HCT116 (cell line): ENCODE measurements around the gene SND1. TPM values are rescaled to one million over a fixed set of nuclear protein-coding genes. Genes with fewer than 3 reads are reported as not detected.

Experiments used
- ATAC-seq: fragments of 200-7000 bp; cut with Tn5 transposase; 2 replicates; pipeline ENCODE4 v1.9.1; 2020; ENCODE audit warnings: mild to moderate bottlenecking, moderate library complexity
- BruUV-seq: library from RNA; stranded (reverse); fragments of 400-500 nt; replicated peaks from 2 replicates; lab custom pipeline; 2021; lab: Mats Ljungman, UMichigan
- CTCF ChIA-PET: fragments of 300-600 bp; sonication (Branson Sonifier 250); formaldehyde crosslinking; loops from one replicate; lab custom pipeline; 2021; ENCODE audit warnings: antibody characterized with exemption; lab: Charles Lee
- POLR2A ChIA-PET: fragments of 300-600, 350-600 bp; sonication (Branson Sonifier 250); formaldehyde crosslinking; loops from one replicate; lab custom pipeline; 2021; ENCODE audit warnings: antibody characterized with exemption; lab: Charles Lee
- RAD21 ChIA-PET, 2 experiments: fragments of 300-600 bp; sonication (Branson Sonifier 250); formaldehyde crosslinking; loops; one replicate each; lab custom pipeline; 2023; ENCODE audit warnings: low total read pairs in 2 of 2; ENCODE audit not compliant: uncharacterized antibody in 2 of 2, unreplicated experiment in 2 of 2, low non-redundant PET in 1 of 2; lab: Charles Lee
- DNase-seq: peaks from one replicate; pipeline ENCODE4 v3.0.0-alpha.2; 2010; ENCODE audit warnings: low read depth, low spot score
- H2AFZ ChIP-seq: fragments of 200-600 bp; shearing (Covaris generic), sonication (generic); 2 replicates; pipeline ENCODE4 v1.6.1; 2017; ENCODE audit warnings: low read depth, mixed run types, mixed read lengths, antibody characterized with exemption, low read length; ENCODE audit not compliant: poor library complexity, severe bottlenecking
- H3K27ac ChIP-seq: 2 replicates; pipeline ENCODE4 v1.5.1; 2012; ENCODE audit warnings: low read depth, low read length
- H3K27me3 ChIP-seq: fragments of 200-600 bp; sonication (generic); 2 replicates; pipeline ENCODE4 v1.6.1; 2016; ENCODE audit warnings: mixed run types, low read length, mixed read lengths; ENCODE audit not compliant: insufficient read depth
- H3K36me3 ChIP-seq, 2 experiments: fragments of 200-500 bp in 1 of 2; fragments of 200-600 bp in 1 of 2; sonication (Bioruptor generic) in 1 of 2; sonication (generic) in 1 of 2; 2 replicates each; pipeline versions ENCODE4 v1.5.1 to v1.6.1; 2014 to 2016; ENCODE audit warnings: low read length in 2 of 2, inconsistent platforms in 1 of 2, mixed read lengths in 1 of 2, mixed run types in 1 of 2; ENCODE audit not compliant: insufficient read depth in 2 of 2, control insufficient read depth in 1 of 2
- H3K4me1 ChIP-seq, 2 experiments: fragments of 200-600 bp in 1 of 2; sonication (generic) in 1 of 2; 2 replicates each; pipeline versions ENCODE4 v1.5.1 to v1.6.1; 2012 to 2017; ENCODE audit warnings: low read length in 2 of 2, inconsistent platforms in 1 of 2, mild to moderate bottlenecking in 1 of 2, mixed read lengths in 1 of 2, mixed run types in 1 of 2, moderate library complexity in 1 of 2; ENCODE audit not compliant: insufficient read depth in 2 of 2, control insufficient read depth in 1 of 2
- H3K4me2 ChIP-seq: fragments of 200-600 bp; sonication (generic); 2 replicates; pipeline ENCODE4 v1.6.1; 2017; ENCODE audit warnings: mixed run types, low read length, mixed read lengths
- H3K4me3 ChIP-seq, 2 experiments: fragments of 200-600 bp in 1 of 2; sonication (generic) in 1 of 2; replicated peaks in 1 of 2; 2 replicates each; pipeline ENCODE4 v1.5.1; 2011 to 2016; ENCODE audit warnings: low read length in 2 of 2, control low read depth in 1 of 2, low read depth in 1 of 2, mild to moderate bottlenecking in 1 of 2, mixed read lengths in 1 of 2, mixed run types in 1 of 2
- H3K79me2 ChIP-seq: fragments of 200-600 bp; sonication (generic); 2 replicates; pipeline ENCODE4 v1.6.1; 2017; ENCODE audit warnings: mild to moderate bottlenecking, mixed run types, low read length, moderate library complexity, mixed read lengths; ENCODE audit not compliant: insufficient read depth
- H3K9ac ChIP-seq: fragments of 200-600 bp; sonication (generic); 2 replicates; pipeline ENCODE4 v1.6.1; 2016; ENCODE audit warnings: low read length, mixed read lengths
- H3K9me2 ChIP-seq: fragments of 200-600 bp; sonication (generic), shearing (Covaris generic); 2 replicates; pipeline ENCODE4 v1.6.1; 2017; ENCODE audit warnings: mixed run types, mild to moderate bottlenecking, moderate library complexity; ENCODE audit not compliant: insufficient read depth
- H3K9me3 ChIP-seq, 2 experiments: fragments of 200-500 bp in 1 of 2; fragments of 200-600 bp in 1 of 2; sonication (Bioruptor generic) in 1 of 2; sonication (generic) in 1 of 2; 2 replicates each; pipeline ENCODE4 v1.6.1; 2014 to 2017; ENCODE audit warnings: low read length in 2 of 2, mixed read lengths in 2 of 2, inconsistent platforms in 1 of 2, low read depth in 1 of 2, mild to moderate bottlenecking in 1 of 2, mixed run types in 1 of 2, moderate library complexity in 1 of 2; ENCODE audit not compliant: control insufficient read depth in 1 of 2, insufficient read depth in 1 of 2
- H4K20me1 ChIP-seq: fragments of 200-600 bp; sonication (generic), shearing (Covaris generic); 2 replicates; pipeline ENCODE4 v1.6.1; 2017; ENCODE audit warnings: mixed run types, mild to moderate bottlenecking, moderate library complexity; ENCODE audit not compliant: insufficient read depth
- CBX3 ChIP-seq: IDR thresholded peaks from 2 replicates; pipeline ENCODE4 v1.6.1; 2012; ENCODE audit warnings: low read depth
- EGR1 ChIP-seq: IDR thresholded peaks from 2 replicates; pipeline ENCODE4 v1.6.1; 2012; ENCODE audit warnings: low read depth
- EZH2phosphoT487 ChIP-seq: fragments of 200-600 bp; IDR thresholded peaks from 2 replicates; pipeline ENCODE4 v1.6.1; 2018; ENCODE audit warnings: antibody characterized with exemption, borderline replicate concordance
- FOSL1 ChIP-seq: IDR thresholded peaks from 2 replicates; pipeline ENCODE4 v1.6.1; 2012; ENCODE audit warnings: low read depth
- JUND ChIP-seq: IDR thresholded peaks from 2 replicates; pipeline ENCODE4 v1.6.1; 2012
- MAX ChIP-seq: IDR thresholded peaks from 2 replicates; pipeline ENCODE4 v1.6.1; 2012
- POLR2A ChIP-seq: IDR thresholded peaks from 2 replicates; pipeline ENCODE4 v1.7.0; 2011; ENCODE audit warnings: borderline replicate concordance; ENCODE audit not compliant: insufficient read depth, insufficient read length; ENCODE audit errors: extremely low read depth
- POLR2AphosphoS5 ChIP-seq: IDR thresholded peaks from 2 replicates; pipeline ENCODE4 v1.6.1; 2011; ENCODE audit warnings: mild to moderate bottlenecking, low read depth, low read length, moderate library complexity
- RAD21 ChIP-seq: IDR thresholded peaks from 2 replicates; pipeline ENCODE4 v1.6.1; 2012; ENCODE audit warnings: low read depth, mild to moderate bottlenecking
- REST ChIP-seq: IDR thresholded peaks from 2 replicates; pipeline ENCODE4 v1.6.1; 2012; ENCODE audit warnings: low read depth
- SIN3A ChIP-seq: IDR thresholded peaks from 2 replicates; pipeline ENCODE4 v1.6.1; 2012; ENCODE audit warnings: low read depth
- SP1 ChIP-seq: IDR thresholded peaks from 2 replicates; pipeline ENCODE4 v1.6.1; 2012; ENCODE audit warnings: low read depth
- TCF7L2 ChIP-seq: IDR thresholded peaks from 2 replicates; pipeline ENCODE4 v1.7.0; 2011; ENCODE audit warnings: borderline replicate concordance, inconsistent platforms; ENCODE audit not compliant: insufficient read depth, insufficient read length; ENCODE audit errors: extremely low read depth
- YY1 ChIP-seq: IDR thresholded peaks from 2 replicates; pipeline ENCODE4 v1.6.1; 2011; ENCODE audit warnings: low read length, low read depth, moderate library complexity, mild to moderate bottlenecking; ENCODE audit not compliant: insufficient replicate concordance; ENCODE audit errors: extremely low read depth
- ZFX ChIP-seq: fragments of 450-650 bp; IDR thresholded peaks from 2 replicates; pipeline ENCODE4 v1.6.1; 2017
- intact Hi-C: fragments of 100-400 bp; cut with micrococcal nuclease; formaldehyde crosslinking; loops from 2 replicates; pipeline ENCODE4 v1.10.0; 2022
- total RNA-seq: library from RNA; stranded (reverse); gene quantifications from one replicate; pipeline ENCODE4 v1.2.1, GENCODE V29; 2021; ENCODE audit not compliant: unreplicated experiment
- TF ChIP-seq, protein P1 (sequence below): IDR thresholded peaks from 2 replicates; pipeline ENCODE4 v1.6.1; 2012

SND1 gene
- total RNA-seq, 1 experiment from 2014 or later, result 169 TPM

DNA sequence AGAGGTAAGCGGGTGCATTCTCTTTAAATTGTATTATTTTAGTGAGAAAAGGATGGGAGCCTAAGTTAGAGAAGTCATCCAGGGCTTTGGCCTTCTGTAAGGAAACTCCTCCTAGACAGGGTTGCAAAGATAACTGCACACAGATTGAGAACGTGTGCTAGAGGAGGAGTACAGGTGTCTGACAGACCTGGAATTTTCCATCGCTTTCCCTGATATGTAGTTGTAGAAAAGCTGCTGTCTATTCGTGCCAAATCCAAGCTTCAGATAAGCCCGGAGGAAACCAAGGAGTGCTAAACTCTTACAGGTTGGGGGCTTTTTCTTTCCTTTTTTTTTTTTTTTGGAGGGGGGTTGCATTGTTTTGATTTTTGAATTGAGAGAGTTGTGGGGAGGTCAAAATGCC is 356.1 kb downstream of the SND1 start:
- H3K36me3 ChIP-seq, result no peaks in the 10 kb centered on the region
- H3K4me1 ChIP-seq, result no peaks in the 10 kb centered on the region
- no peak overlapping the region for H3K4me3 ChIP-seq
- peaks cover 5% of the 10 kb centered on the region; the same call in 1 of the 2 replicates for H3K79me2 ChIP-seq
- BruUV-seq, result no TSS peak
- no peak overlapping the region for H3K4me2 ChIP-seq
- no peaks in the 10 kb centered on the region for H3K9me2 ChIP-seq
- TF ChIP-seq SIN3A (no peak), SP1 (no peak), POLR2A (no peak), ZFX (no peak), TCF7L2 (no peak), YY1 (no peak), EGR1 (no peak)
- TF ChIP-seq, protein P1, sequence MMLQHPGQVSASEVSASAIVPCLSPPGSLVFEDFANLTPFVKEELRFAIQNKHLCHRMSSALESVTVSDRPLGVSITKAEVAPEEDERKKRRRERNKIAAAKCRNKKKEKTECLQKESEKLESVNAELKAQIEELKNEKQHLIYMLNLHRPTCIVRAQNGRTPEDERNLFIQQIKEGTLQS, result no peak
- no peak overlapping the region for H3K27ac ChIP-seq
- ChIA-PET CTCF (no interaction called here), RAD21 (no interaction called here), POLR2A (no interaction called here)
- intact Hi-C loops, result no loop called here
- no peak for DNase-seq
- H3K9ac ChIP-seq, result no peak overlapping the region
- H3K27me3 ChIP-seq, result no peaks in the 10 kb centered on the region
- H2AFZ ChIP-seq, result no peak overlapping the region
- no peak for ATAC-seq
- H3K9me3 ChIP-seq, result no peaks in the 10 kb centered on the region
- H4K20me1 ChIP-seq, result no peaks in the 10 kb centered on the region

- TF ChIP-seq REST (no peak), SP1 (no peak), JUND (no peak), CBX3 (no peak), EGR1 (no peak), RAD21 (no peak), MAX (no peak), EZH2phosphoT487 (no peak), POLR2AphosphoS5 (no peak), POLR2A (no peak), FOSL1 (no peak)
- TF ChIP-seq, protein P1, result no peak
- H3K9me2 ChIP-seq, result no peaks in the 10 kb centered on the region
- H3K4me1 ChIP-seq, result no peaks in the 10 kb centered on the region
- H3K27me3 ChIP-seq, result no peaks in the 10 kb centered on the region
- H3K79me2 ChIP-seq, result peaks cover 5% of the 10 kb centered on the region; the same call in 1 of the 2 replicates
- H3K9ac ChIP-seq, result no peak overlapping the region
- no peak overlapping the region for H3K4me3 ChIP-seq
- no peaks in the 10 kb centered on the region for H3K9me3 ChIP-seq
- no peak for DNase-seq
- POLR2A ChIA-PET, result no interaction called here
- no peak for ATAC-seq
- H4K20me1 ChIP-seq, result no peaks in the 10 kb centered on the region
- no peak overlapping the region for H3K27ac ChIP-seq
- RAD21 ChIA-PET, result no interaction called here
- H2AFZ ChIP-seq, result no peak overlapping the region
- intact Hi-C loops, result no loop called here
- CTCF ChIA-PET, result interaction anchor here (1.4 kb wide), 1 partner anchor 10 kb away, joined by 3 read pairs; no protein-coding TSS in a partner anchor
- no peak overlapping the region for H3K4me2 ChIP-seq
- BruUV-seq, result no TSS peak
- H3K36me3 ChIP-seq, result no peaks in the 10 kb centered on the region
Measured at GRCh38 chr7:128008744-128009143, 356.8 kb downstream of the SND1 start.
